ENCODE measurements around the gene CES4A.
"Not testable (repeated sequence)": the region's sequence is repeated elsewhere in the genome, so short reads cannot be mapped to it uniquely, and the experiment has no call there.

CES4A gene

DNA sequence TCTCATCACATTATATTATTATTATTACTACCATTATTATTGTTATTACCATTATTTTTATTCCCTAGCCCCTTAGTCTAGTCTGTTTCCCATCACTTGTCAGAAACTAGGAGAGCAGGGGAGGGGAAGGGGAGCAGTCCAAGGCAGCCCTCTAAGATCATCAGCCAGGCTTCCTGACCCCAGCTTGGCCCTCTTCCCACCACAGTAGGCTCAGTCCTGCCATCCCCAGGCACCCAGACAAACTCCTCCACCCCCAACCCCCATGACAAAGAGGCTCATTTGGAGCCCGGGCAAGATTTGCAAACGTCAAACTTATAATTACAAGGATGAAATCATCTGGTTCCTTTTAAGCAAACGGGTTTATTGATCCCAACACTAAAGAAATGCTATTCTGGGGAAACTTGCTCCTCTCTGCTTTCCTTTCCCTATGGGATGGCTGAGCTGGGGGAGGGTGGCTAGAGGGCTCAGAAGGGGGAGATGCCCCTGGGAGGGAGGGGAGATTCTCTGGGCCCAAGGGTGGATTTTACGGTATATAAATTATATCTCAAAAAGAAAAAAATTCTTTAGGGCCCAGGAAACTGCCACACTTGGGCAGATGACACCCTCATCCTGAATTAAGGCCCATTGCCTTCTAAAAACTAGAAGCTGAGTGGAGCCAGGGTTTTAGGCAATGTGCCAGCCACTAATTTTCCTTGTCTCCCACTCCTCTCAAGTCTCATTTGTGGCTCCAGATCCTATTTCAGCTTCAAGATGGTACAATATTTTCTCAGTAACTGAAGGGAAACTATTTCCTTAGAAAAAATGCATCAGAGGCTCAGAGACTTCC lies 36.2 kb downstream of the CES4A start:
- no peak for DNase-seq

DNA sequence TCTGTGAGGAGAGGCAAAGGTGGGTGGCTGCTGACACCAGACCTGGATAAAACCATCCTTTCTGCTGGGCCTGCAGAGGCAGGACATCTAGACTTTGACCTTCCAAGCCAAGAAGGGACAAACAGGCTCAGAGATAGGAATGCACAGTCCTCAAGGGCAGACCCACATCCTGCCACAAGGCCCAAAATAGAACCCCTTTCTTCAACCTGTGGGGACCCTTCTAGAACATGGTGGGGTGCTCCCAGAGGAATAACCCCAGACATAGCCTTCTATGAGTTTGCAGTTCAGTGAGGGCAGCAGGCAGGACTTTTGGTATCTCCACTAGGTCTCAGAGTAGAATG lies 36.8 kb downstream of the CES4A start:
- DNase-seq, result no peak

DNA sequence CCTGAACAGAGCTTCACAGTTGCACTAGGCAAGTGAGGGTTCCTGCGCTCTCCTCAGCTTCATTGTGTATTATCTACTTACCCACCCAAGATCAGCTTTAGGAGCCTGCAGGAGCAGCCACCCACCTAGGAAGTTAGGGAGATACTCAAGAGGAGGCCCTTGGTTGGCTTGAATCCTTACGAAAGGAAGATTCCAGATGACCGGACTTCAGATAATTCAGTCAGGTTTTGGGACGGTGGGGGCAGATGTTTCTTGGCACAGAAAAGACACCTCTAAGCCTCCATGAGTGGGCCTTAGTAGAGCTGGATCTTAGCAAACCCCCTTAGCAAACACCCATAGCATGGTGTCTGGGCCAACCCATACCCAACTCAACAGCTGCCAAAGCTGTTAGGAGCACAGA lies 38.2 kb downstream of the CES4A start:
- DNase-seq, result no peak

GRCh38 chr16:67027046-67027445 lies 38.7 kb downstream of the CES4A start:
- DNase-seq, result no peak

- DNase-seq, result no peak
Measured at GRCh38 chr16:67028167-67028695, 39.8 kb downstream of the CES4A start.

GRCh38 chr16:67028696-67029253 lies 40.4 kb downstream of the CES4A start, which contains the start of gene CBFB:
TSS of gene CBFB (plus strand) at chr16:67029149. CDS start at chr16:67029408, 259 bp downstream.
- DNase-seq, result peak; percentile 79 to 84

DNA sequence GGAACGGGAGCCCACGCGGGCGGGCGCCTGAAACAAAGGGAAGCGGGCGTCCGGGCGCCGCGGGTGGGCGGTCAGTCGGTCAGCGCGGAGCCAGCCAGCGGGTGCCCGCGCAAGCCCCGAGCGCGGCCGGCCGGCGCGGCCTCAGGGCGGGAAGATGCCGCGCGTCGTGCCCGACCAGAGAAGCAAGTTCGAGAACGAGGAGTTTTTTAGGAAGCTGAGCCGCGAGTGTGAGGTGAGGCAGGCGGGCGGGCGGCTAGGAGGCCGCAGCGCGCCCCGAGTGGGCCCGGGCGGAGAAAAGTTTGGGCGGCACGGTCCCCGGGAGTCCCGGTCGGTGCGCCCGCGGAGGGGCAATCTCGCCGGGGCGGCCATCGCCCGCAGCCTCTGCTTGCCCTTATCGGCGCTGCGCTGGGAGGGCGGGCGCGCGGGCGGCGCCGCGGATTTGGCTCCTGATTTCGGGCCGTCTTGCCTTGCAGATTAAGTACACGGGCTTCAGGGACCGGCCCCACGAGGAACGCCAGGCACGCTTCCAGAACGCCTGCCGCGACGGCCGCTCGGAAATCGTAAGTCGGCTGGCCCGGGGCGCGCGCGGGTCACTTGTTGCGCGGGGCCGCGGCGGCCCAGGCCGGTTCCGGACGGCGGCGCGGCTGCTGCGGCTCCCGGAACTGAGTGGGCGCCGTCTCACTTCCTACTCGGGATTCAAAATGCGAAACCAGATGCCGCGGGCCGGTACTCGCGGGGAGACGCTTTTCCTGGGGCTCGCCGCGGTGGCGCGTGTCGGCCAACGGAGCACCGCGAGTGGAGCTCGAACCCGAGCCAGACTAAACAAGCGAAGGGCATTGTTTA lies 41.1 kb downstream of the CES4A start:
- peak; percentile 47 to 52 for DNase-seq

DNA sequence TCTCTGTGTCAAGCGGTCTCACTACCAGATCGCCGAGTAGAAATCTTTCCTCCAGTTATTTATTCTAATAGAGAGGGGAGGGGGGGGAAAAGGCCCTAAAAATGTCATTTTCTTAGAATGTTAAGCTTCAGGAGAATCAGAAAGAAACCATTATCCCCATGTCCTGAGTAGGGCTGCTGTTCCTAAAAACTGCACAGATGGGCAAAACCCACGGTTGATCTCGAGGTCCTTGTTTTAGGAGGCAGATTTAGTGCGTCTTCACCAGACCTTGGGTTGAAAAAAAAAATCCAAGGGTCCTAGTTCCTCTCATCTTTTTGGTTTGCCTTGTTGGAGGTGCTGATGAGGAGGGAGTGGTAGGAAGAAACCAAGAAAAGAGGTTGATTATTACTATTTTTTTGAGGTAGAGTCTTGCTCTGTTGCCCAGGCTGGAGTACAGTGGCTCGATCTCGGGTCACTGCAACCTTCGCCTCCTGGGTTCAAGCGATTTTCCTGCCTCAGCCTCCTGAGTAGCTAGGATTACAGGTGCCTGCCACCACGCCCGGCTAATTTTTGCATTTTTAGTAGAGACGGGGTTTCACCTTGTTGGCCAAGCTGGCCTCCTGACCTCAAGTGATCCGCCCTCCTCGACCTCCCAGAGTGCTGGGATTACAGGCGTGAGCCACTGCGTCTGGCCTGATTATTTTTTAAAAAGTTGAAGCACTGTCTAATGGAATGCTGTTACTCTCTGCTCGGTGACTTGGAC lies 42.0 kb downstream of the CES4A start:
- DNase-seq, result peak in 1 of 2 experiments; percentile 17

GRCh38 chr16:67034487-67034886 lies 46.1 kb downstream of the CES4A start:
- no peak for DNase-seq

DNA sequence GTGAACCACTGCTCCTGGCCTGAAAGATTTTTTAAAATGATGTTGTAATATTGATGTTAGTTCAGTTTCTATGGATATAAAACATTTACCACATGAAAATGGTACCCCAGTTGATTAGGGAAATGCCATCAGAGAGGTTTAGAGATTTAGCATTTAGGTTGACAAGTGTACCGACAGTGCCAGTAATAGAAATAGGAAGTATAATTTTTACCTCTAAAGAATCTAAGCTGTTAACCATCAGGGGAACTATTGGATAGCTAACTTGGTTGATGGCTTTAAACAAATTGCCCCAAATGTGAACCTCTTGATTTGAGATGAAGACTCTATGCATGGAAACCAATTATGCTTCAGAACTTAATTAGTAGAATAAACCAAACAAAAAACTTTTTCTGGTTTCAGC lies 47.0 kb downstream of the CES4A start:
- no peak for DNase-seq

DNA sequence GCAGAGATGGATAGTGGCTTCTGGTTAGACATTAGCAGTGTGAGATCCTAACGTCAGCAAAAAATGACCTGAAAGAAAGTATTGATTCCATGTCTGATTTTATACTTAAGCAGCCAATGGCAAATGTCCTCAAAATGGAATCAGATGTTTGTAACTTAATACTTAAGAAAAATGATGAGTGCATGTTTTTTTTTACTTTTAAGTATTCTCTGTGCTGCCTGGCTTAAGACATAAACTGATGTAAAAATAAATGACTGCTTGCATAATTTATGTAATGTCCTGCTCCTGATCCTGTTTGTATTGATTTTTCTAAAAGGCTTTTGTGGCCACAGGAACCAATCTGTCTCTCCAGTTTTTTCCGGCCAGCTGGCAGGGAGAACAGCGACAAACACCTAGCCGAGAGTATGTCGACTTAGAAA lies 47.9 kb downstream of the CES4A start:
- no peak for DNase-seq

- DNase-seq, result no peak
Measured at GRCh38 chr16:67039260-67040020, 51.1 kb downstream of the CES4A start.

GRCh38 chr16:67040166-67040565 lies 51.8 kb downstream of the CES4A start:
- DNase-seq, result peak; percentile 24 to 31

GRCh38 chr16:67040906-67041305 lies 52.5 kb downstream of the CES4A start:
- no peak for DNase-seq

DNA sequence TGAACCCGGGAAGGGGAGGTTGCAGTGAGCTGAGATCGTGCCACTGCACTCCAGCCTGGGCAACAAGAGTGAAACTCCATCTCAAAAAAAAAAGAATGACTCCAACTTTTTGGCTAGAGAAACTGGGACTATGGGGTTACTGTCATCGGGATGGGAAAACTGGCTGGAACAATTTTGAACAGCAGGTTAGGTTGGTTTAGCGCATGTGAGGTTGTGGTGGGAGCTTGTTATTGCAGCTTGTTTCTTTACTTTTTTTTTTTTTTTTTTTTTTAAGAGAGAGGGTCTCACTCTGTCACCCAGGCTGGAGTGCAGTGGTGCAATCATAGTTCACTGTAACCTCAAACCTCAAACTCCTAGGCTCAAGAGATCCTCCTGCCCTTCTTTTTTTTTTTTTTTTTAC lies 53.1 kb downstream of the CES4A start:
- DNase-seq, result not testable (repeated sequence)

DNA sequence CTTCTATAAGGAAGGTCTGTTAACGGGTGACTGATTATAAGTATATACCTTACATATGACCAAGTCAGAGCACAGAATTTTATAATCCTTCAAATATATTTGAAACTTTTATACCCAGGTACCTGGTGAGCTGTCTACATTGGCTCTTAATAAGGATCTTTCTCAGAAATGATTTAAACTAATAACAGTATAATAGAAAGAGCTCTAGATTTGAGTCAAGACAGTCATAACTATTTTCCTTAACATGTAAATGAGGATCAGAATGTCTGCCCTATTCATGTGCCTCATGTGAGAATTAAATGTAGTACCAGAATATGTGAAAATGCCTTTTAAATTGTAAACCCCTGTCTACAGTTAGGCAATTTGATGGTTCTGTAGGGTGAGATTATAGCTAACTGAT lies 55.0 kb downstream of the CES4A start:
- no peak for DNase-seq

DNA sequence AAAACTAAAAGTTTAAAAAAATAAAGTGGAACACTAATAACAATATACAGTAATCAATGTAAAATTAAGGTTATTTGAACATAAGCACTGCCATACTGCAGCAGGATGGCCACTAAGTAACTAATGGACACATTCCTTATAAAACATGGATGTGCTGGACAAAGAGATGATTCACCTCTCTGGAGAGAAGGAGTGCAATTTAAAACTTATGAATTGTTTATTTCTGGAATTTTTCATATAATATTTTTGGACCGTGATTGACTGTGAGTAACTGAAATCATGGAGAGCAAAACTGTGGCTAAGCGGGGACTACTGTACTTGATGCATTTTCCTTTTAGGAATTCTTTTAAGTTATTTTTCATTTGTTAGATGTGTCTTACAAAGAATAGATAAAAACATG lies 62.4 kb downstream of the CES4A start:
- DNase-seq, result no peak

DNA sequence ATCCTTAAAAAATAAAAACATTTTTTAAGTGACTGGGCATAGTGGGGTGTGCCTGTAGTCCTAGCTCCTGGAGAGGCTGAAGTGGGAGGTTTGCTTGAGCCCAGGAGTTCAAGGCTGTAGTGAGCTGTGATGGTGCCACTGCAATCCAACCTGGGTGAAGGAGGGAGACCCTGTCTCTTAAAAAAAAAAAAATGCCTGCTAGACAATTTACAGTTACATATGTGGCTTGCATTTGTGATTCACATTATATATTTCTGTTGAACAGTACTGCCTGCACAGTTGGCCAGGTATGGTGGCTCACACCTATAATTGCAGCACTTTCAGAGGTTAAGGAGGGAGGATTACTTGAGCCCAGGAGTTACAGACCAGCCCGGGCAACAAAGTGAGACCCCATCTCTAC lies 64.0 kb downstream of the CES4A start:
- DNase-seq, result no peak

DNA sequence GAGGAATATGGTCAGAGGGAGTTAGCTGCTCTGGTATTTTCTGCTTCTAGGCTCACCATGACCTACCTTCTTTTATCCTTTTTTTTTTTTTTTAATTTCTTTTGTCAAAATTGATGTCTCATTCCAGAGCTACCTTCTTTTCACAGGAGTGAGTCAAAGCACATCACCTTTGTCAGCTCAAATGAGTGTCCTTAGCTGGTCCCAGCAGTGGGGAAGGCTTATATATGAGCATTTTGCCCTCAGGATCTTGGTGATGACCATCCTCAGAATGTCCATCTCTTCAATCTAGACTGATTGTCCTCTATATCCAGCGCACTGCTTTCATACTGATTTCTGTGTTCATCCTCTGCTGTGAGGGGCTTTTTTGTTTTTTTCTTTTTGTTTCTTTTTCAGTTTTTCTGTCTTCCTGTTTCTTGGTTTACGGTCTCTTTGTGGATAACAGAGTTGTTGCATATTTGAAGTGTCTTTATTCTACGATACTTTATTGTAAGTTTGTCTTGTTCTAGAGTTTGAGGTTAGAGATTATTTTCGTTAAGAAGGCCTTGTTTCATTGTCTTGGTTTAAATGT lies 65.5 kb downstream of the CES4A start:
- no peak for DNase-seq

DNA sequence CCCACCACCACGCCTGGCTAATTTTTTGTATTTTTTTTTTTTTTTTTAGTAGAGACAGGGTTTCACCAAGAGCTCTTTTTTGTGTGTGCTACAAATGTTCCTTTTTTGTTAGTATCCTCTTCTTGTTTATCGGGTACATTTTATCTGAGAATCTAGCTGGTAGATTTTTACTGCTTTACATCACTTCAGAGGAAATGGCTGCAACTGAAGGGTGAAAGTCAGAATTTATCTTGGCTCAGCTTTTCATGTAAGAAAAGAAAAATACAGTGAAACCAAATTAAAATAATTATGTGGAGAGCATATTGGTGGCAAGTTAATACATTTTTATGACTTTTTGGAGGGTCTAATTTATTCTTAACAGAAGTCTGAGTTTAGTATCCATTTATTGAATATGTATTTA lies 66.5 kb downstream of the CES4A start:
- no peak for DNase-seq

GRCh38 chr16:67055712-67056487 lies 67.5 kb downstream of the CES4A start:
- DNase-seq, result peak; percentile 32 to 36
